RWPE2 (cell line): Measurements from ENCODE around the gene TRAF3IP1.
"Not testable (repeated sequence)": the region's sequence is repeated elsewhere in the genome, so short reads cannot be mapped to it uniquely, and the experiment has no call there.

ENCODE experiments used
- ATAC-seq: fragments of 200-7000 bp; cut with Tn5 transposase; 3 replicates; pipeline ENCODE4 v1.9.1; 2021; ENCODE audit warnings: low read depth
- DNase-seq: peaks from one replicate; pipeline ENCODE4 v3.0.0-alpha.2; 2020; ENCODE audit warnings: low spot score
- H3K27ac ChIP-seq: fragments of 450-650 bp; 2 replicates; pipeline ENCODE4 v1.5.1; 2017; ENCODE audit warnings: mild to moderate bottlenecking; ENCODE audit not compliant: poor library complexity, severe bottlenecking
- H3K27me3 ChIP-seq: fragments of 250-450 bp; sonication (Bioruptor Pico); 2 replicates; pipeline ENCODE4 v1.5.1; 2021; ENCODE audit warnings: mild to moderate bottlenecking, moderate library complexity; ENCODE audit not compliant: insufficient read depth, poor library complexity, severe bottlenecking
- H3K36me3 ChIP-seq: fragments of 250-450 bp; sonication (Bioruptor Pico); 2 replicates; pipeline ENCODE4 v1.5.1; 2020; ENCODE audit warnings: low read depth, mild to moderate bottlenecking, moderate library complexity
- H3K4me1 ChIP-seq: fragments of 250-450 bp; sonication (Bioruptor Pico); 2 replicates; pipeline ENCODE4 v1.5.1; 2021; ENCODE audit warnings: mild to moderate bottlenecking, moderate library complexity; ENCODE audit not compliant: insufficient read depth, poor library complexity, severe bottlenecking
- H3K4me3 ChIP-seq: fragments of 250-450 bp; sonication (Bioruptor Pico); 2 replicates; pipeline ENCODE4 v1.5.1; 2021; ENCODE audit warnings: mild to moderate bottlenecking, moderate library complexity; ENCODE audit not compliant: severe bottlenecking
- H3K9me3 ChIP-seq: fragments of 250-450 bp; sonication (Bioruptor Pico); 2 replicates; pipeline ENCODE4 v1.5.1; 2021; ENCODE audit warnings: mild to moderate bottlenecking, moderate library complexity; ENCODE audit not compliant: severe bottlenecking
- CTCF ChIP-seq: fragments of 450-650 bp; IDR thresholded peaks from one replicate; pipeline ENCODE4 v1.5.1; 2017; ENCODE audit warnings: mild to moderate bottlenecking, moderate library complexity; ENCODE audit not compliant: poor library complexity, severe bottlenecking

The TRAF3IP1 gene

DNA sequence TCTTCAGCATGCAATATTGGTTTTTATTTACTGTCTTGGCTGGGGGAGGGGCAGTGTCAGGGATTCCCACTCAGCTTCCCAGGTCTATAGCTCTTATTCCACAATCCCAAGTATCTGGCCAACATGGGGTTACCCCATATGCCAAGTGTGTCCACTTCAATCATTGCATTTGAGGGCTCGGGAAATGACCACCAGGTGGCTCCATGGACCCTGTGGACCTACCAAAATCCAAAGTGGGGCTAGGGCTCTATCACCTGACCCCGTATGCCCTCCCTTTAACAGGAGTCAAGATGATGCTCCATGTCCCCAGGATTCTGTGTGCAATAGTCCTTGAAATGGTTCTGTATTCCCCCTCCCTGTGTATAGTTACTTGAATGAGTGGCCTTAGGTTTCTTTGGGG, 12.1 kb upstream of the TRAF3IP1 start:
- TF ChIP-seq CTCF: peak; percentile 22
- no peak overlapping the region for H3K27ac ChIP-seq
- H3K4me3 ChIP-seq: no peak overlapping the region
- ATAC-seq: no peak
- no peaks in the 10 kb centered on the region for H3K4me1 ChIP-seq
- no peaks in the 10 kb centered on the region for H3K36me3 ChIP-seq
- H3K27me3 ChIP-seq: no peaks in the 10 kb centered on the region
- no peak for DNase-seq
- H3K9me3 ChIP-seq: no peaks in the 10 kb centered on the region

DNA sequence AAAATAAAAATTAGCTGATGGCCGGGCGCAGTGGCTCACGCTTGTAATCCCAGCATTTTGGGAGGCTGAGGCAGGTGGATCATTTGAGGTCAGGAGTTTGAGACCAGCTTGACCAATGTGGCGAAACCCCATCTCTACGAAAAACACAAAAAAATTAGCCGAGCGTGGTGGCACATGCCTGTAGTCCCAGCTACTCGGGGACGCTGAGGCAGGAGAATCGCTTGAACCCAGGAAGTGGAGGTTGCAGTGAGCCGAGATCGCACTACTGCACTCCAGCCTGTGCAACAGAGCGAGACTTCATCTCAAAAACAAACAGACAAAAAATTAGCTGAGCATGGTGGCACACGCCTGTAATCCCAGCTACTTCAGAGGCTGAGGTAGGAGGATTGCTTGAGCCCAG, 9.6 kb upstream of the TRAF3IP1 start:
- not testable (repeated sequence) for H3K9me3 ChIP-seq, H3K27me3 ChIP-seq, DNase-seq, H3K4me3 ChIP-seq, H3K36me3 ChIP-seq, ATAC-seq, H3K4me1 ChIP-seq, H3K27ac ChIP-seq

DNA sequence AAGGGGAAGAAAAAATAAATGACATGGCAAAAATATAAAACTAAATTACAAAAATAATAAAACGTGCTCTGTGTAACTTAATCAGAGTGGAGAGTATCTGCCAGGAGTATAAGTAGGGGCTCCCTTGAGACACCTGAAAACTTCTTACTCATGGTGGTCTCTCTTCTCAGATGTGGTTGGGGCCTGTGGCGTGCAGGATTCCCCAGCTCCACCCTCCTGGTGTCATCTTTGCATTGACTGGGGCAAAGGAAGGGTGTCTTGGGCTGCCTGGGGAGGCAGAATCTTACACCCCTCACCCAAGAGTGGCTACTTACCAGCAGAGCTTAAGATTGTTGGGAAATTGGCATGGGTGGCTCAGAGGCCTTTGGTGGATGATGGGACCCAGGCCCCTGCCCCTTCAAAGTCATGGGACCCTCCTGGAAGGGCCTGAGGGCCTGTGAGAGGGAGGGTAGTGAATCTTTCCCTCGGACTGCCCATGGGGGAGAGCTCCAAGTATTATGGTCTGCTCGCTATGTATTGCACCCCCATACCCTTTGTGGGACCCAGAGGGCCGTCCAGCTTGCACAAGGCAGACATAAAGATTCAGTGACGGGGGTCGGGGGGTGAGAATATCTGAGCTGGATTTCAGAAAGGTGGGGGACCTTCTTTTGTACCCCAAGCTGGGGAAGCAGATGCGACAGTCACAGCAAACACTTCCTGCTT, 6.9 kb upstream of the TRAF3IP1 start:
- no peak overlapping the region for H3K4me3 ChIP-seq

GRCh38 chr2:238313991-238314350, 6.3 kb upstream of the TRAF3IP1 start:
- no peak for ATAC-seq
- no peak for TF ChIP-seq CTCF
- no peak for DNase-seq
- Histone ChIP-seq H3K9me3 (no peaks in the 10 kb centered on the region), H3K4me1 (no peaks in the 10 kb centered on the region), H3K36me3 (no peaks in the 10 kb centered on the region), H3K27ac (no peak overlapping the region), H3K27me3 (no peaks in the 10 kb centered on the region), H3K4me3 (no peak overlapping the region)

More for the DNA sequence above, 6.9 kb upstream of the TRAF3IP1 start:
- H3K36me3 ChIP-seq: no peaks in the 10 kb centered on the region
- no peaks in the 10 kb centered on the region for H3K9me3 ChIP-seq
- H3K27me3 ChIP-seq: no peaks in the 10 kb centered on the region
- no peak for ATAC-seq
- H3K27ac ChIP-seq: no peak overlapping the region
- H3K4me1 ChIP-seq: no peaks in the 10 kb centered on the region
- no peak for DNase-seq
- no peak for TF ChIP-seq CTCF

- H3K27me3 ChIP-seq: no peaks in the 10 kb centered on the region
- TF ChIP-seq CTCF: no peak
- H3K4me3 ChIP-seq: no peak overlapping the region
- no peak overlapping the region for H3K27ac ChIP-seq
- no peaks in the 10 kb centered on the region for H3K36me3 ChIP-seq
- DNase-seq (no peak), ATAC-seq (no peak)
- H3K4me1 ChIP-seq: no peaks in the 10 kb centered on the region
- H3K9me3 ChIP-seq: no peaks in the 10 kb centered on the region
Measured at GRCh38 chr2:238314576-238314975, 5.7 kb upstream of the TRAF3IP1 start.
